ENCODE results near the gene RDH13.
"Not testable (repeated sequence)": the region's sequence is repeated elsewhere in the genome, so short reads cannot be mapped to it uniquely, and the experiment has no call there.

RDH13 gene

GRCh38 chr19:55077106-55077505, 14.2 kb upstream of the RDH13 start:
- DNase-seq (ENCODE audit: low spot score): no peak

- DNase-seq (ENCODE audit: low spot score): no peak
Observed at GRCh38 chr19:55076321-55076720, 13.4 kb upstream of the RDH13 start.

- no peak for DNase-seq (ENCODE audit: low spot score)
Observed at GRCh38 chr19:55075371-55075998, 12.5 kb upstream of the RDH13 start, which contains the start of gene EPS8L1. Gene EPS8L1 (plus strand): TSS chr19:55075869. CDS start chr19:55076445, 576 bp downstream.

- DNase-seq (ENCODE audit: low spot score): no peak
Observed at GRCh38 chr19:55071913-55072312, 9.0 kb upstream of the RDH13 start.

GRCh38 chr19:55071129-55071502, 8.2 kb upstream of the RDH13 start:
- no peak for DNase-seq (ENCODE audit: low spot score)

- no peak for DNase-seq (ENCODE audit: low spot score)
Observed at GRCh38 chr19:55070466-55071128, 7.6 kb upstream of the RDH13 start.

GRCh38 chr19:55069865-55070197, 6.9 kb upstream of the RDH13 start:
- DNase-seq (ENCODE audit: low spot score): no peak

GRCh38 chr19:55068950-55069864, 6.3 kb upstream of the RDH13 start:
- no peak for DNase-seq (ENCODE audit: low spot score)

- DNase-seq (ENCODE audit: low spot score): no peak
Observed at GRCh38 chr19:55067869-55068268, 4.9 kb upstream of the RDH13 start.

- no peak for DNase-seq (ENCODE audit: low spot score)
Observed at GRCh38 chr19:55066107-55066709, 3.3 kb upstream of the RDH13 start.

- not testable (repeated sequence) for DNase-seq (ENCODE audit: low spot score)
Observed at GRCh38 chr19:55065516-55065915, 2.6 kb upstream of the RDH13 start.

GRCh38 chr19:55063492-55063843, 520 bp upstream of the RDH13 start:
- DNase-seq (ENCODE audit: low spot score): no peak

GRCh38 chr19:55060287-55060686, 2.7 kb downstream of the RDH13 start:
- not testable (repeated sequence) for DNase-seq (ENCODE audit: low spot score)

- no peak for DNase-seq (ENCODE audit: low spot score)
Observed at GRCh38 chr19:55058781-55059610, 4.0 kb downstream of the RDH13 start.

- no peak for DNase-seq (ENCODE audit: low spot score)
Observed at GRCh38 chr19:55056827-55057226, 6.1 kb downstream of the RDH13 start.

- DNase-seq (ENCODE audit: low spot score): no peak
Observed at GRCh38 chr19:55053735-55054134, 9.2 kb downstream of the RDH13 start.

GRCh38 chr19:55050749-55051532, 12.0 kb downstream of the RDH13 start:
- no peak for DNase-seq (ENCODE audit: low spot score)

GRCh38 chr19:55048446-55048845, 14.5 kb downstream of the RDH13 start:
- no peak for DNase-seq (ENCODE audit: low spot score)

- DNase-seq (ENCODE audit: low spot score): no peak
Observed at GRCh38 chr19:55047951-55048350, 15.0 kb downstream of the RDH13 start.

- DNase-seq (ENCODE audit: low spot score): no peak
Observed at GRCh38 chr19:55046975-55047622, 15.8 kb downstream of the RDH13 start.

All from putamen (tissue), 1 donor.